HG02588 (cell line): ENCODE results near the gene PTCD1.

ENCODE experiments used
- ATAC-seq: cut with Tn5 transposase; IDR thresholded peaks from one replicate; pipeline ENCODE4 v1.9.1; 2021; ENCODE audit warnings: mild to moderate bottlenecking, moderate library complexity; ENCODE audit not compliant: unreplicated experiment

PTCD1 gene

GRCh38 chr7:99371376-99371920 is 67.2 kb downstream of the PTCD1 start:
- ATAC-seq: no peak

- ATAC-seq: no peak
Measured at GRCh38 chr7:99369767-99370391, 68.7 kb downstream of the PTCD1 start.

GRCh38 chr7:99368750-99369389 is 69.7 kb downstream of the PTCD1 start:
- no peak for ATAC-seq
